ENCODE results near the gene KLF9. TPM values are rescaled to one million over a fixed set of nuclear protein-coding genes. Genes with fewer than 3 reads are reported as not detected.

KLF9 gene
- total RNA-seq, 1 experiment from 2014 or later: 0.26 TPM

DNA sequence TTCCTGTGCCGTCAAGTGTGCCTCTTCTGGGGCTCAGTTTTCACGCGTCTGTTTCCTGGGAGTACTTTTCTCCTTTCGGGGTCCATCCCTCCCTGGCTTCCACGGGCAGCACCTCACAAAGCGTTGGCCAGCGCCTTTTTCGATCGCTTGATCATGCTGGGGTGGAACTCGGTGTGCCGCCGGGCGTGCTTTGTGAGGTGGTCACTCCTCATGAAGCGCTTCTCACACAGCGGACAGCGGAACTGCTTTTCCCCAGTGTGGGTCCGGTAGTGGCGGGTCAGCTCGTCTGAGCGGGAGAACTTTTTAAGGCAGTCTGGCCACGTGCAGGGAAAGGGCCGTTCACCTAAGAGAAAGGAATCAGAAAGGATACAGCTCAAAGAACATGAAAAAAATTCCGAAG, 26.8 kb downstream of the KLF9 start:
- no peaks in the 10 kb centered on the region for H3K9me3 Mint-ChIP-seq
- no peak for DNase-seq
- H3K27ac ChIP-seq (ENCODE audit: insufficient read length, low read depth, low read length): no peak overlapping the region
- no peak overlapping the region for H2AK5ac ChIP-seq (ENCODE audit: insufficient read length, low read length)
- no peak overlapping the region for H4K8ac ChIP-seq (replicated peaks; ENCODE audit: insufficient read length, low read depth, low read length)
- no peak overlapping the region for H2BK15ac ChIP-seq (ENCODE audit: low read depth, low read length)
- H3K23me2 ChIP-seq (ENCODE audit: insufficient read length, low read depth, low read length, poor library complexity, severe bottlenecking): no peaks in the 10 kb centered on the region
- H3K27me3 ChIP-seq (ENCODE audit: insufficient read depth, low read length): no peaks in the 10 kb centered on the region
- H2BK20ac ChIP-seq (ENCODE audit: low read depth, low read length, poor library complexity, severe bottlenecking): no peak overlapping the region
- TF ChIP-seq, protein P1, sequence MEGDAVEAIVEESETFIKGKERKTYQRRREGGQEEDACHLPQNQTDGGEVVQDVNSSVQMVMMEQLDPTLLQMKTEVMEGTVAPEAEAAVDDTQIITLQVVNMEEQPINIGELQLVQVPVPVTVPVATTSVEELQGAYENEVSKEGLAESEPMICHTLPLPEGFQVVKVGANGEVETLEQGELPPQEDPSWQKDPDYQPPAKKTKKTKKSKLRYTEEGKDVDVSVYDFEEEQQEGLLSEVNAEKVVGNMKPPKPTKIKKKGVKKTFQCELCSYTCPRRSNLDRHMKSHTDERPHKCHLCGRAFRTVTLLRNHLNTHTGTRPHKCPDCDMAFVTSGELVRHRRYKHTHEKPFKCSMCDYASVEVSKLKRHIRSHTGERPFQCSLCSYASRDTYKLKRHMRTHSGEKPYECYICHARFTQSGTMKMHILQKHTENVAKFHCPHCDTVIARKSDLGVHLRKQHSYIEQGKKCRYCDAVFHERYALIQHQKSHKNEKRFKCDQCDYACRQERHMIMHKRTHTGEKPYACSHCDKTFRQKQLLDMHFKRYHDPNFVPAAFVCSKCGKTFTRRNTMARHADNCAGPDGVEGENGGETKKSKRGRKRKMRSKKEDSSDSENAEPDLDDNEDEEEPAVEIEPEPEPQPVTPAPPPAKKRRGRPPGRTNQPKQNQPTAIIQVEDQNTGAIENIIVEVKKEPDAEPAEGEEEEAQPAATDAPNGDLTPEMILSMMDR (conservative IDR thresholded peaks at IDR 0.05): no peak
- no peak overlapping the region for H3K4me3 Mint-ChIP-seq
- H3K56ac ChIP-seq (ENCODE audit: insufficient read length, low read depth, low read length): no peak overlapping the region
- H3K27me3 Mint-ChIP-seq (ENCODE audit: low read depth): no peaks in the 10 kb centered on the region; the same call in none of the 2 replicates
- no peak overlapping the region for H4K5ac ChIP-seq (ENCODE audit: insufficient read length, low read depth, low read length)
- H3K36me3 Mint-ChIP-seq (ENCODE audit: insufficient read depth in 1 of 3, low read depth in 3 of 3): no peaks in the 10 kb centered on the region
- no peak overlapping the region for H2BK12ac ChIP-seq (ENCODE audit: insufficient read length, low read depth, low read length)
- no peak overlapping the region for H2AFZ ChIP-seq (ENCODE audit: low read length)
- H3K9ac ChIP-seq (ENCODE audit: extremely low read depth, insufficient read length, low read length): no peak overlapping the region
- H3K4ac ChIP-seq (ENCODE audit: low read depth, low read length): no peak overlapping the region
- H3K4me1 Mint-ChIP-seq: peaks cover 5 to 15% of the 10 kb centered on the region in 2 experiments
- H3T11ph ChIP-seq (ENCODE audit: low read length): no peak overlapping the region
- H4K20me1 ChIP-seq (ENCODE audit: control insufficient read depth, insufficient read depth, insufficient read length): no peaks in the 10 kb centered on the region
- H3K79me1 ChIP-seq (ENCODE audit: insufficient read depth, low read depth, low read length, poor library complexity, severe bottlenecking): no peaks in the 10 kb centered on the region
- H3K79me2 ChIP-seq (ENCODE audit: insufficient read depth, low read length): no peaks in the 10 kb centered on the region
- no peak overlapping the region for H4K91ac ChIP-seq (ENCODE audit: insufficient read length, low read depth, low read length)
- no peaks in the 10 kb centered on the region for H3K9me3 ChIP-seq (ENCODE audit: control insufficient read depth, low read depth, low read length)
- H2BK120ac ChIP-seq (ENCODE audit: low read depth, low read length, poor library complexity, severe bottlenecking): no peak overlapping the region
- no peak overlapping the region for H2BK5ac ChIP-seq (ENCODE audit: insufficient read length, low read length)
- no CpG with 5 or more reads among the region's 23 CpGs for WGBS (ENCODE audit: extremely low coverage, insufficient read length, low lambda C conversion rate)
- H3K4me2 ChIP-seq (ENCODE audit: insufficient read depth, insufficient read length, low read length): no peak overlapping the region
- no peak overlapping the region for H3K18ac ChIP-seq (ENCODE audit: insufficient read length, low read depth, low read length)
- H3K27ac Mint-ChIP-seq: peak overlapping the region in 1 of 3 experiments; percentile 75; a peak in 1 of 7 replicates
- no peaks in the 10 kb centered on the region for H3K4me1 ChIP-seq (ENCODE audit: insufficient read depth, low read length)
- no peak overlapping the region for H3K23ac ChIP-seq (ENCODE audit: insufficient read length, low read depth, low read length)
- H3K14ac ChIP-seq (ENCODE audit: insufficient read depth, low read length): no peak overlapping the region

Measured in H9 (cell line).